ENCODE measurements around the gene TBKBP1.

GRCh38 chr17:47711366-47712099 is 17.6 kb downstream of the TBKBP1 start:
- TF ChIP-seq POLR2AphosphoS5 (IDR thresholded peaks at IDR 0.05; ENCODE audit: control insufficient read depth, insufficient read depth, low read depth, low read length) = no peak
- TF ChIP-seq, protein P1, sequence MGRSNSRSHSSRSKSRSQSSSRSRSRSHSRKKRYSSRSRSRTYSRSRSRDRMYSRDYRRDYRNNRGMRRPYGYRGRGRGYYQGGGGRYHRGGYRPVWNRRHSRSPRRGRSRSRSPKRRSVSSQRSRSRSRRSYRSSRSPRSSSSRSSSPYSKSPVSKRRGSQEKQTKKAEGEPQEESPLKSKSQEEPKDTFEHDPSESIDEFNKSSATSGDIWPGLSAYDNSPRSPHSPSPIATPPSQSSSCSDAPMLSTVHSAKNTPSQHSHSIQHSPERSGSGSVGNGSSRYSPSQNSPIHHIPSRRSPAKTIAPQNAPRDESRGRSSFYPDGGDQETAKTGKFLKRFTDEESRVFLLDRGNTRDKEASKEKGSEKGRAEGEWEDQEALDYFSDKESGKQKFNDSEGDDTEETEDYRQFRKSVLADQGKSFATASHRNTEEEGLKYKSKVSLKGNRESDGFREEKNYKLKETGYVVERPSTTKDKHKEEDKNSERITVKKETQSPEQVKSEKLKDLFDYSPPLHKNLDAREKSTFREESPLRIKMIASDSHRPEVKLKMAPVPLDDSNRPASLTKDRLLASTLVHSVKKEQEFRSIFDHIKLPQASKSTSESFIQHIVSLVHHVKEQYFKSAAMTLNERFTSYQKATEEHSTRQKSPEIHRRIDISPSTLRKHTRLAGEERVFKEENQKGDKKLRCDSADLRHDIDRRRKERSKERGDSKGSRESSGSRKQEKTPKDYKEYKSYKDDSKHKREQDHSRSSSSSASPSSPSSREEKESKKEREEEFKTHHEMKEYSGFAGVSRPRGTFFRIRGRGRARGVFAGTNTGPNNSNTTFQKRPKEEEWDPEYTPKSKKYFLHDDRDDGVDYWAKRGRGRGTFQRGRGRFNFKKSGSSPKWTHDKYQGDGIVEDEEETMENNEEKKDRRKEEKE (IDR thresholded peaks at IDR 0.05; ENCODE audit: borderline replicate concordance in 1 of 2, control insufficient read depth in 1 of 2, low read depth in 2 of 2, low read length in 1 of 2) = no peak
- TF ChIP-seq, protein P2, sequence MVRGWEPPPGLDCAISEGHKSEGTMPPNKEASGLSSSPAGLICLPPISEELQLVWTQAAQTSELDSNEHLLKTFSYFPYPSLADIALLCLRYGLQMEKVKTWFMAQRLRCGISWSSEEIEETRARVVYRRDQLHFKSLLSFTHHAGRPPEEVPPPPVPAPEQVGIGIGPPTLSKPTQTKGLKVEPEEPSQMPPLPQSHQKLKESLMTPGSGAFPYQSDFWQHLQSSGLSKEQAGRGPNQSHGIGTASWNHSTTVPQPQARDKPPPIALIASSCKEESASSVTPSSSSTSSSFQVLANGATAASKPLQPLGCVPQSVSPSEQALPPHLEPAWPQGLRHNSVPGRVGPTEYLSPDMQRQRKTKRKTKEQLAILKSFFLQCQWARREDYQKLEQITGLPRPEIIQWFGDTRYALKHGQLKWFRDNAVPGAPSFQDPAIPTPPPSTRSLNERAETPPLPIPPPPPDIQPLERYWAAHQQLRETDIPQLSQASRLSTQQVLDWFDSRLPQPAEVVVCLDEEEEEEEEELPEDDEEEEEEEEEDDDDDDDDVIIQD (CRISPR knock-in tag; IDR thresholded peaks at IDR 0.05) = no peak
- no peak for TF ChIP-seq GTF2F1 (IDR thresholded peaks at IDR 0.05; ENCODE audit: low read depth, low read length)
- TF ChIP-seq MECOM (CRISPR knock-in tag; IDR thresholded peaks at IDR 0.05) = no peak
- TF ChIP-seq, protein P3, sequence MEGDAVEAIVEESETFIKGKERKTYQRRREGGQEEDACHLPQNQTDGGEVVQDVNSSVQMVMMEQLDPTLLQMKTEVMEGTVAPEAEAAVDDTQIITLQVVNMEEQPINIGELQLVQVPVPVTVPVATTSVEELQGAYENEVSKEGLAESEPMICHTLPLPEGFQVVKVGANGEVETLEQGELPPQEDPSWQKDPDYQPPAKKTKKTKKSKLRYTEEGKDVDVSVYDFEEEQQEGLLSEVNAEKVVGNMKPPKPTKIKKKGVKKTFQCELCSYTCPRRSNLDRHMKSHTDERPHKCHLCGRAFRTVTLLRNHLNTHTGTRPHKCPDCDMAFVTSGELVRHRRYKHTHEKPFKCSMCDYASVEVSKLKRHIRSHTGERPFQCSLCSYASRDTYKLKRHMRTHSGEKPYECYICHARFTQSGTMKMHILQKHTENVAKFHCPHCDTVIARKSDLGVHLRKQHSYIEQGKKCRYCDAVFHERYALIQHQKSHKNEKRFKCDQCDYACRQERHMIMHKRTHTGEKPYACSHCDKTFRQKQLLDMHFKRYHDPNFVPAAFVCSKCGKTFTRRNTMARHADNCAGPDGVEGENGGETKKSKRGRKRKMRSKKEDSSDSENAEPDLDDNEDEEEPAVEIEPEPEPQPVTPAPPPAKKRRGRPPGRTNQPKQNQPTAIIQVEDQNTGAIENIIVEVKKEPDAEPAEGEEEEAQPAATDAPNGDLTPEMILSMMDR (IDR thresholded peaks at IDR 0.05 in 2 of 3, conservative IDR thresholded peaks at IDR 0.05 in 1 of 3; ENCODE audit: insufficient read depth in 2 of 3, low read depth in 1 of 3, low read length in 3 of 3) = no peak
- TF ChIP-seq MTF1 (CRISPR knock-in tag; IDR thresholded peaks at IDR 0.05; ENCODE audit: borderline replicate concordance) = no peak
- TF ChIP-seq CHD2 (IDR thresholded peaks at IDR 0.05; ENCODE audit: low read depth, low read length) = no peak
- TF ChIP-seq SP2 (IDR thresholded peaks at IDR 0.05; ENCODE audit: extremely low read depth, low read depth, low read length, poor library complexity, severe bottlenecking) = no peak
- TF ChIP-seq ZNF232 (CRISPR knock-in tag; IDR thresholded peaks at IDR 0.05) = no peak
- TF ChIP-seq ARNT (IDR thresholded peaks at IDR 0.05) = no peak
